ENCODE measurements around the gene ENTHD1. TPM values are rescaled to one million over a fixed set of nuclear protein-coding genes. Genes with fewer than 3 reads are reported as not detected.

ENTHD1 gene
- total and polyA plus RNA-seq, 2 of the 8 experiments (the other 6 are each of a cell fraction or from before 2014, with no cell fraction given) = not detected

- H3K4ac ChIP-seq (replicated peaks; ENCODE audit: insufficient read length, low read depth, low read length) = no peak overlapping the region
- no peak overlapping the region for H3K9ac ChIP-seq (replicated peaks in 1 of 4; ENCODE audit: extremely low read depth in 1 of 4, low read depth in 3 of 4, low read length in 3 of 4)
- H3K4me1 ChIP-seq (replicated peaks in 1 of 4; ENCODE audit: control insufficient read depth in 3 of 4, insufficient read depth in 4 of 4, low read length in 3 of 4) = no peaks in the 10 kb centered on the region
- no peak overlapping the region for H4K5ac ChIP-seq (ENCODE audit: insufficient read length, low read depth, low read length)
- H3K79me2 ChIP-seq (ENCODE audit: control insufficient read depth in 1 of 2, insufficient read depth in 2 of 2, low read length in 2 of 2) = no peaks in the 10 kb centered on the region
- H4K91ac ChIP-seq (replicated peaks; ENCODE audit: insufficient read length, low read length) = no peak overlapping the region
- no peak overlapping the region for H3K56ac ChIP-seq (replicated peaks; ENCODE audit: insufficient read length, low read depth, low read length)
- no peak overlapping the region for H3K23ac ChIP-seq (ENCODE audit: insufficient read length)
- no peak overlapping the region for H3K4me2 ChIP-seq (ENCODE audit: insufficient read depth in 1 of 2, low read depth in 2 of 2, low read length in 2 of 2)
- H2BK5ac ChIP-seq (ENCODE audit: low read depth, low read length) = no peak overlapping the region
- no peaks in the 10 kb centered on the region for H3K27me3 ChIP-seq (replicated peaks in 1 of 4; ENCODE audit: control insufficient read depth in 3 of 4, extremely low read depth in 1 of 4, insufficient read depth in 3 of 4, low read length in 3 of 4)
- POLR2A ChIA-PET (ENCODE audit: partially characterized antibody) = no interaction called here
- no peaks in the 10 kb centered on the region for H3K36me3 ChIP-seq (ENCODE audit: control insufficient read depth in 2 of 4, insufficient read depth in 4 of 4, low read length in 3 of 4)
- no peak overlapping the region for H2AK5ac ChIP-seq (ENCODE audit: low read depth, low read length)
- no peak overlapping the region for H2BK20ac ChIP-seq (ENCODE audit: low read length)
- no peak for FAIRE-seq
- no peak overlapping the region for H3K27ac ChIP-seq (ENCODE audit: low read depth, low read length)
- no peaks in the 10 kb centered on the region for H3K23me2 ChIP-seq (ENCODE audit: low read depth, low read length)
- no peak overlapping the region for H3K14ac ChIP-seq (ENCODE audit: insufficient read length)
- H3K18ac ChIP-seq (ENCODE audit: extremely low read depth, low read length) = no peak overlapping the region
- WGBS, 2 experiments (ENCODE audit: extremely low coverage in 1 of 2, insufficient coverage in 1 of 2, insufficient read length in 1 of 2, insufficient replicate concordance in 2 of 2, low coverage in 1 of 2, low lambda C conversion rate in 2 of 2, missing lambda C conversion rate in 1 of 2) = 91% methylated on average over 6 of the region's 6 CpGs; no CpG with 5 or more reads in 1 of the 2 experiments
- H3K79me1 ChIP-seq (ENCODE audit: low read depth, low read length) = no peaks in the 10 kb centered on the region
- H2BK15ac ChIP-seq (ENCODE audit: low read length) = no peak overlapping the region
- no peaks in the 10 kb centered on the region for H3K9me3 ChIP-seq (ENCODE audit: insufficient read depth in 2 of 2, low read depth in 1 of 2, low read length in 1 of 2)
- no peak for DNase-seq (ENCODE audit: low read depth in 1 of 2, low spot score in 2 of 2)
- H4K8ac ChIP-seq (ENCODE audit: extremely low read depth, insufficient read depth, low read length) = no peak overlapping the region; the same call in 1 of the 2 replicates
- H2BK12ac ChIP-seq (ENCODE audit: low read depth, low read length) = no peak overlapping the region
- no peaks in the 10 kb centered on the region for H4K20me1 ChIP-seq (replicated peaks in 1 of 2; ENCODE audit: control insufficient read depth in 1 of 2, insufficient read depth in 2 of 2, low read length in 2 of 2)
- H2BK120ac ChIP-seq (replicated peaks; ENCODE audit: low read depth, low read length) = no peak overlapping the region
- H2AFZ ChIP-seq (ENCODE audit: low read length) = 0 out of 2 replicates have a peak overlapping the region, but pooled peaks have one; percentile 8
- CTCF ChIA-PET (ENCODE audit: partially characterized antibody) = interaction anchor here (0.6 kb wide), 2 partner anchors 55 to 154 kb away, joined by 3 read pairs; no protein-coding TSS in a partner anchor
- no peak overlapping the region for H3K4me3 ChIP-seq (ENCODE audit: extremely low read depth in 1 of 4, insufficient read depth in 2 of 4, low read depth in 3 of 4, low read length in 4 of 4)
- TF ChIP-seq BACH1 (IDR thresholded peaks at IDR 0.05; ENCODE audit: low read length) = no peak
- no peak for TF ChIP-seq USF2 (IDR thresholded peaks at IDR 0.05; ENCODE audit: low read length)
- TF ChIP-seq CEBPB (IDR thresholded peaks at IDR 0.05; ENCODE audit: low read depth, low read length) = no peak
- no peak for TF ChIP-seq SIX5 (IDR thresholded peaks at IDR 0.05; ENCODE audit: low read depth, low read length)
- no peak for TF ChIP-seq E2F6 (IDR thresholded peaks at IDR 0.05)
- no peak for TF ChIP-seq TAF7 (optimal IDR thresholded peaks at IDR 0.05; ENCODE audit: borderline replicate concordance, low read depth, low read length)
- no peak for TF ChIP-seq NRF1 (IDR thresholded peaks at IDR 0.05; ENCODE audit: low read depth, low read length)
- TF ChIP-seq RFX5 (IDR thresholded peaks at IDR 0.05; ENCODE audit: borderline replicate concordance, low read depth, low read length) = no peak
- no peak for TF ChIP-seq KDM5A (IDR thresholded peaks at IDR 0.05; ENCODE audit: low read length)
These were observed 16.3 kb downstream of the ENTHD1 start for GRCh38 chr22:39877079-39877845.

Measured in H1 (cell line).